ENCODE data around the gene LOXL3. TPM values are rescaled to one million over a fixed set of nuclear protein-coding genes. Genes with fewer than 3 reads are reported as not detected.
A peak's percentile ranks its signal among the peaks of the same experiment; 100 is the strongest.

Gene LOXL3
- total and polyA plus RNA-seq, 12 donors: 3.6 to 26.4 (median 12.5) TPM

- Histone ChIP-seq H3K27ac (no peak overlapping the region), H3K4me1 (replicated peaks in 1 of 2) (no peaks in the 10 kb centered on the region), H3K27me3 (no peaks in the 10 kb centered on the region), H3K36me3 (replicated peaks in 1 of 2) (no peaks in the 10 kb centered on the region), H3K9me3 (replicated peaks in 1 of 3) (no peaks in the 10 kb centered on the region), H3K4me3 (no peak overlapping the region)
- WGBS, 4 donors: 46 to 54% (median 53%) methylated on average over 2 of the region's 2 CpGs
- TF ChIP-seq CTCF (IDR thresholded peaks at IDR 0.05) (no peak), POLR2A (IDR thresholded peaks at IDR 0.05) (no peak)
- no peak for DNase-seq
- intact Hi-C loops (cut with DNase I): loop anchor here (5.0 to 10.0 kb wide), 2 partner anchors 106 to 334 kb away; partner anchors contain the start of genes CCDC142 (in 2 of the 2) and TTC31 (in 2 of the 2)
Observed at GRCh38 chr2:74588664-74589063, 34.9 kb upstream of the LOXL3 start.

GRCh38 chr2:74587664-74588277 lies 34.0 kb upstream of the LOXL3 start:
- H3K4me1 ChIP-seq (replicated peaks in 1 of 2): no peaks in the 10 kb centered on the region
- peak; percentile 62 to 87 (median 75) for DNase-seq
- no peaks in the 10 kb centered on the region for H3K27me3 ChIP-seq
- intact Hi-C loops (cut with DNase I): loop anchor here (5.0 to 10.0 kb wide), 2 partner anchors 105 to 333 kb away; partner anchors contain the start of genes CCDC142 (in 2 of the 2) and TTC31 (in 2 of the 2)
- 12 to 17% (median 16%) methylated on average over 6 of the region's 6 CpGs for WGBS, 4 donors
- no peak overlapping the region for H3K4me3 ChIP-seq
- no peak overlapping the region for H3K27ac ChIP-seq
- TF ChIP-seq POLR2A (IDR thresholded peaks at IDR 0.05) (no peak), CTCF (IDR thresholded peaks at IDR 0.05) (peak; percentile 55 to 81 (median 74))
- H3K9me3 ChIP-seq (replicated peaks in 1 of 3): no peaks in the 10 kb centered on the region
- H3K36me3 ChIP-seq (replicated peaks in 1 of 2): no peaks in the 10 kb centered on the region

- no peaks in the 10 kb centered on the region for H3K4me1 ChIP-seq (replicated peaks in 1 of 2)
- no peaks in the 10 kb centered on the region for H3K27me3 ChIP-seq
- no peak for TF ChIP-seq POLR2A (IDR thresholded peaks at IDR 0.05)
- no peak for TF ChIP-seq CTCF (IDR thresholded peaks at IDR 0.05)
- 53 to 57% (median 54%) methylated on average over 4 of the region's 4 CpGs for WGBS, 4 donors
- H3K9me3 ChIP-seq (replicated peaks in 1 of 3): no peaks in the 10 kb centered on the region
- H3K27ac ChIP-seq: no peak overlapping the region
- DNase-seq: peak in 3 of 7 donors; percentile 21 to 55 (median 32)
- intact Hi-C loops (cut with DNase I): loop anchor here (5.0 to 10.0 kb wide), 2 partner anchors 103 to 331 kb away; partner anchors contain the start of genes CCDC142 (in 2 of the 2) and TTC31 (in 2 of the 2)
- H3K36me3 ChIP-seq (replicated peaks in 1 of 2): no peaks in the 10 kb centered on the region
- H3K4me3 ChIP-seq: no peak overlapping the region
Observed at GRCh38 chr2:74585406-74586185, 31.9 kb upstream of the LOXL3 start.

- no peaks in the 10 kb centered on the region for H3K36me3 ChIP-seq (replicated peaks in 1 of 2)
- H3K27ac ChIP-seq: no peak overlapping the region
- no peak overlapping the region for H3K4me3 ChIP-seq
- intact Hi-C loops (cut with DNase I): loop anchor here in 1 of 2 donors (10.0 kb wide), 1 partner anchor 329 kb away; no protein-coding TSS in a partner anchor
- WGBS, 4 donors: 43 to 67% (median 57%) methylated on average over 2 of the region's 2 CpGs
- TF ChIP-seq POLR2A (IDR thresholded peaks at IDR 0.05): no peak
- TF ChIP-seq CTCF (IDR thresholded peaks at IDR 0.05): no peak
- no peak for DNase-seq
- H3K27me3 ChIP-seq: no peaks in the 10 kb centered on the region
- no peaks in the 10 kb centered on the region for H3K4me1 ChIP-seq (replicated peaks in 1 of 2)
- no peaks in the 10 kb centered on the region for H3K9me3 ChIP-seq (replicated peaks in 1 of 3)
Observed at GRCh38 chr2:74584088-74584645, 30.4 kb upstream of the LOXL3 start.

Data from adrenal gland (tissue), 12 donors.